GM12891 (cell line): Measurements from ENCODE around the gene CSRP3.

ENCODE experiments used
- PAX5 ChIP-seq: IDR thresholded peaks from 2 replicates; pipeline ENCODE4 v1.6.1; 2011; ENCODE audit warnings: low read length, moderate library complexity, mild to moderate bottlenecking; ENCODE audit not compliant: insufficient read depth, severe bottlenecking
- POLR2A ChIP-seq: IDR thresholded peaks from 2 replicates; pipeline ENCODE4 v1.6.1; 2011; ENCODE audit warnings: low read depth, low read length, control low read depth
- POLR2AphosphoS5 ChIP-seq: IDR thresholded peaks from 2 replicates; pipeline ENCODE4 v1.6.1; 2011; ENCODE audit warnings: low read depth, low read length, control low read depth
- SPI1 ChIP-seq: IDR thresholded peaks from 2 replicates; pipeline ENCODE4 v1.6.1; 2011; ENCODE audit warnings: low read depth, low read length, control low read depth
- TAF1 ChIP-seq: IDR thresholded peaks from 2 replicates; pipeline ENCODE4 v1.6.1; 2011; ENCODE audit warnings: low read depth, low read length, control low read depth

DNA sequence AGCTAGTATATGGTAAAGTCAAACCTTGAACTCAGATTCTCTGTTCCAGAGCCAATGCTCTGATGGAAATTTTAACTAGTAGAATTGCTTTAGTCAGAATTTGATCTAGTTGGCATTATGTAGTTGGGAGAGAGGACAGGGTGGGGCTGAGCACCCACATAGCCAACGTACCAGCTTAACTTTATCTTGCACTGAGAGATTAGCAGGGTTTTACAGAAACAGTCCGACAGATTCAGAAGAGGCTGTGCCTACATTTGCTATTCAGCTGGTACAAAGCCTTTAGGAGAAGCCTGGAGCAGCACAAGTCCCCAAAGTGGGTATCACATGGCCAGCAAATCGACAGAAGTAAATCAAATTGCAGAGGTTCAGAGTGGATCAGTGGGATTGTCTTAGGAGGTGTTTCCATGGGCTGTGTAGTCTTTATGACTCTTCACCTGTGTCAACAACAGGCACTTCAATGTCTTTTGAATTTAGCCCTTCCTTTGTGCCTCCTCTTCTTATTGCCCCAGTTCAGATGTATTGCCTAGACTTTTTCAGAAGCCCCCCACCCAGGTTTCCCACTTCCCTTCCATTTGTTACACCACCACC is 7.3 kb upstream of the CSRP3 start:
- TF ChIP-seq TAF1 (no peak), POLR2A (no peak), POLR2AphosphoS5 (no peak), SPI1 (no peak), PAX5 (no peak)
